Measurements from ENCODE around the gene NIPAL1. TPM values are rescaled to one million over a fixed set of nuclear protein-coding genes. Genes with fewer than 3 reads are reported as not detected.

NIPAL1 gene
- total RNA-seq, 4 donors from 2014 or later, result 40.2 to 65.8 (median 60.0) TPM

DNA sequence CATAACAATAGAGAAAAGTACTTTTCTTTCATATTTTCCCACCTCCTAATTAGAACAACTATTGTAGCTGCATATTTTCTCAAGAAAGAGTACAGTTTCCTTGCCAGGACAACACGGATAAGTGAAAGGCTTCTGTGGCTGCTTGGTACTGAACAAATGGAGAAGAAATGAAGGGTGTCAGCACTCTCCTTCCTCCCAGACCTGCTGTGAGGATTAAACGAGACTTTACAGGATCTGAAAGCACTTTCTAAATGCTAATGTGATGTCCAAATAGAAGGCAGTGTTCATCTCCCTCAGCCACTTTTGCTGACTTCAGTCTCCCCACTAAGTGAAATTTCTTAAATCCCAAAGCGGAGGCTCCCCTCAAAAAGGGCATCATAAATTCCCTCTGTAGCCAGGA, 13.9 kb downstream of the NIPAL1 start:
- no peak for DNase-seq (ENCODE audit: low spot score in 2 of 2)
- TF ChIP-seq POLR2A (IDR thresholded peaks at IDR 0.05), result no peak
- TF ChIP-seq, protein P1, sequence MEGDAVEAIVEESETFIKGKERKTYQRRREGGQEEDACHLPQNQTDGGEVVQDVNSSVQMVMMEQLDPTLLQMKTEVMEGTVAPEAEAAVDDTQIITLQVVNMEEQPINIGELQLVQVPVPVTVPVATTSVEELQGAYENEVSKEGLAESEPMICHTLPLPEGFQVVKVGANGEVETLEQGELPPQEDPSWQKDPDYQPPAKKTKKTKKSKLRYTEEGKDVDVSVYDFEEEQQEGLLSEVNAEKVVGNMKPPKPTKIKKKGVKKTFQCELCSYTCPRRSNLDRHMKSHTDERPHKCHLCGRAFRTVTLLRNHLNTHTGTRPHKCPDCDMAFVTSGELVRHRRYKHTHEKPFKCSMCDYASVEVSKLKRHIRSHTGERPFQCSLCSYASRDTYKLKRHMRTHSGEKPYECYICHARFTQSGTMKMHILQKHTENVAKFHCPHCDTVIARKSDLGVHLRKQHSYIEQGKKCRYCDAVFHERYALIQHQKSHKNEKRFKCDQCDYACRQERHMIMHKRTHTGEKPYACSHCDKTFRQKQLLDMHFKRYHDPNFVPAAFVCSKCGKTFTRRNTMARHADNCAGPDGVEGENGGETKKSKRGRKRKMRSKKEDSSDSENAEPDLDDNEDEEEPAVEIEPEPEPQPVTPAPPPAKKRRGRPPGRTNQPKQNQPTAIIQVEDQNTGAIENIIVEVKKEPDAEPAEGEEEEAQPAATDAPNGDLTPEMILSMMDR (IDR thresholded peaks at IDR 0.05), result no peak
- H3K4me3 ChIP-seq (ENCODE audit: low read depth, poor library complexity, severe bottlenecking), result no peak overlapping the region
- intact Hi-C loops (cut with DNase I; ENCODE audit: low total_unique reads), result no loop called here
- 63 to 75% methylated on average over 3 of the region's 3 CpGs for WGBS, 2 donors

DNA sequence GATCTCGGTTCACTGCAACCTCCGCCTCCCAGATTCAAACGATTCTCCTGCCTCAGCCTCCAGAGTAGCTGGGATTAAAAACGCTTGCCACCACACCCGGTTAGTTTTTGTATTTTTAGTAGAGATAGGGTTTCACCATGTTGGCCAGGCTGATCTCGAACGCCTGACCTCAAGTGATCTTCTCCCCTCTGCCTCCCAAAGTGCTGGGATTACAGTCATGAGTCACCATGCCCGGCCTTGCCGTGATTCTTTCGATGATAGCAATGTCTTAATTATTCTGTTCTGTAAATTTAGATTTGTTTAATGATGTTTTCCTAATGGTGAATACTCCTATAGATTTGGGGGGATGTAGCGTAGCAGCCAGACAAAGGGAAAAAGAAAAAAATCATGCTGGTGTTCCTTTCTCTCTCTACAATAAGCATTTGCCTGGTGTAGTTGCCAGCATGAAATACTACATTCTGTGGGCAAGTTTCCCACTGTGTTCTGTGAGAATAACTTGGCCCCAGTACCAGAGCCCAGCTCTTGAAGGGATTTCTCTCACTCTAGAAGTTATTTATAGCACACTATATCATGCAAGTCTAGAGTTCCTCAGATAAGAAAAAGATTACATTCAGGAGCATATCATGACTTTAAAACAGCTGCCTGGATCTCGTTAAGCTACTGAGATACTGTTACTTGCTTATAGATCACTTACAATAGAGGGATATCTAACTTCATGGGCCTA, 15.4 kb downstream of the NIPAL1 start:
- TF ChIP-seq, protein P1 (IDR thresholded peaks at IDR 0.05), result no peak
- no peak for TF ChIP-seq POLR2A (IDR thresholded peaks at IDR 0.05)
- WGBS, 2 donors, result 54 to 59% methylated on average over 12 of the region's 12 CpGs
- H3K4me3 ChIP-seq (ENCODE audit: low read depth, poor library complexity, severe bottlenecking), result no peak overlapping the region
- intact Hi-C loops (cut with DNase I; ENCODE audit: low total_unique reads), result no loop called here
- DNase-seq (ENCODE audit: low spot score in 2 of 2), result no peak

DNA sequence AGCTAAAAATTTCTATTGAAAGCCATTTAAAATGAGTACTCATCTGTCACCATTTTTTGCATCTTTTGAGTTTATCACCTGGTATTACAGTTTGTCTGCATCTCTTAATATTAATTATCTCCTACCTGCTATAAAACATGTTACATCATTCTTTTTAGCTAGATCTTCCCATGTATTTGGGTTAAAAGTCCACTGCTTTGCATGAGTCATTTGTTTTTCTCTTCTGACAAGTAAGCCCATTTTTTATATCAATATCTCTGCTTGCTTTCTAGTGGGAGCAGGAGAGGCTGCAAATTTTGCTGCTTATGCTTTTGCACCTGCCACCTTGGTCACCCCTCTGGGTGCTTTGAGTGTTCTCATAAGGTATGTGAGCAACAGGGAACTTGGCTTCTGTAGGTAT, 16.1 kb downstream of the NIPAL1 start:
- TF ChIP-seq, protein P1 (IDR thresholded peaks at IDR 0.05), result no peak
- no peak for TF ChIP-seq POLR2A (IDR thresholded peaks at IDR 0.05)
- H3K4me3 ChIP-seq (ENCODE audit: low read depth, poor library complexity, severe bottlenecking), result no peak overlapping the region
- DNase-seq (ENCODE audit: low spot score in 2 of 2), result no peak
- intact Hi-C loops (cut with DNase I; ENCODE audit: low total_unique reads), result no loop called here

DNA sequence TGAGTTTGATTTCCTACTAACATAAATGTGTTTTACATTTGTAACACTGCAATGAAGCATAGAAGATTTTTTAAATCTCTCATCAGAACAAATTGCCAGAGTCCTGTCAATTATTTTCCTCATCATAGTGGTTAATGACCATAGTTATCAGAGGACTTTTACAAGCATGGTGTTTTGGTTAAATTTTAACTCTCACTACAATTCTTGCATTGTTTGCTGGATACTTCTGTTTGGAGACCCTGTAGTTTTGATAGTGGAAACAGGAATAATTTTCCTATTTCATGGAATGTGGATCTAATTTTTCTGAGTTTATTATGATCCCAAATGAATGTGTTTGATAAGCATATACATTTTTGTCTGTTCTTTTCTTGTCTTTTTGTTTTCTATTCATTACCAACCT, 16.8 kb downstream of the NIPAL1 start:
- no peak for TF ChIP-seq POLR2A (IDR thresholded peaks at IDR 0.05)
- TF ChIP-seq, protein P1 (IDR thresholded peaks at IDR 0.05), result no peak
- no peak overlapping the region for H3K4me3 ChIP-seq (ENCODE audit: low read depth, poor library complexity, severe bottlenecking)
- no peak for DNase-seq (ENCODE audit: low spot score in 2 of 2)
- intact Hi-C loops (cut with DNase I; ENCODE audit: low total_unique reads), result no loop called here

DNA sequence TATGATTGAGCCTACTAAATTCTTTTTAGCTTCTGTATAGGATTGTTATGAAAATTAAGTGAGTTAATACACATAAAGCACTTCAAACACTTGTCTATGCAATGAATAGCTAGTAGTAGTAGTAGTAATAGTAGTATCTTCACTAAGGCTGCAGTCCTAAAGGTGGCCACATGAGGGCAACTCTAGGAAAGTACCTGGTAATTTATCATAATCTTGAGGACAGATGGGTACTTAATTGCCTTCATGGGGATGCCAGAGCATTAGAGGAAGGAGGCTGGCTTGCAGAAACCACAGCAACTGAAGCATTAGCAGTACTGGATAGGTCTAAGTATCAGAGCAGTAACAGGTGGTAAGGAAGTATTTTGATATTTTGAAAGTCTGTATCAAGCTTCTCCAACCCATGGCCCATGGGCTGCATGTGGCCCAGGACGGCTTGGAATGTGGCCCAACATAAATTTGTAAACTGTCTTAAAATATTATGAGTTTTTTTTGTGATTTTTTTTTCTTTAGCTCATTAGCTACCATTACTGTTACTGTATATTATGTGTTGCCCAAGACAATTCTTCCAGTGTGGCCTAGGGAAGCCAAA, 17.3 kb downstream of the NIPAL1 start:
- intact Hi-C loops (cut with DNase I; ENCODE audit: low total_unique reads), result no loop called here
- no peak for DNase-seq (ENCODE audit: low spot score in 2 of 2)
- TF ChIP-seq, protein P1 (IDR thresholded peaks at IDR 0.05), result no peak
- TF ChIP-seq POLR2A (IDR thresholded peaks at IDR 0.05), result no peak
- 84 to 90% methylated on average over 1 of the region's 1 CpG for WGBS, 2 donors
- H3K4me3 ChIP-seq (ENCODE audit: low read depth, poor library complexity, severe bottlenecking), result no peak overlapping the region

DNA sequence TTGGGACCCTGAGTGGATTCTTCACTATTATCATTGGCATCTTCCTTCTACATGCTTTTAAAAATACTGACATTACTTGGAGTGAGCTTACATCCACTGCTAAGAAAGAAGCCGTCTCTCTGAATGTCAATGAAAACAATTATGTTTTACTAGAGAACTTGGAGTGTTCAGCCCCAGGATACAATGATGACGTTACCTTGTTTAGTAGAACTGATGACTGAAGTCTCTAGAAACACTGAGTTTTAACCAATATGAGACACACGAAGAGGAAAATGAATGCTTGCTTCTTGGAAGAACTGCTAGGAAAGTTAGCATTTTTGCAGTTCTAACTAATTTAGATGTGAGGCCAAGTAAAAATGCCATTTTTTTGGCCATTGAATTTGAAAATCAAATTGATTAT, 19.4 kb downstream of the NIPAL1 start:
- WGBS, 2 donors, result 89 to 92% methylated on average over 3 of the region's 3 CpGs
- intact Hi-C loops (cut with DNase I; ENCODE audit: low total_unique reads), result no loop called here
- TF ChIP-seq POLR2A (IDR thresholded peaks at IDR 0.05), result no peak
- H3K4me3 ChIP-seq (ENCODE audit: low read depth, poor library complexity, severe bottlenecking), result no peak overlapping the region
- no peak for DNase-seq (ENCODE audit: low spot score in 2 of 2)

Data from lower leg skin (tissue), 4 donors.